HepG2 (cell line): Measurements from ENCODE around the gene CARD8. TPM values are rescaled to one million over a fixed set of nuclear protein-coding genes. Genes with fewer than 3 reads are reported as not detected.
A peak's percentile ranks its signal among the peaks of the same experiment; 100 is the strongest.

Source experiments
- AHR ChIP-seq: IDR thresholded peaks from 2 replicates; pipeline ENCODE4 v1.6.1; 2018; ENCODE audit warnings: missing genetic modification reagents, missing compliant biosample characterization
- CEBPG ChIP-seq: IDR thresholded peaks from 2 replicates; pipeline ENCODE4 v1.6.1; 2016
- CHD2 ChIP-seq: IDR thresholded peaks from 2 replicates; pipeline ENCODE4 v1.6.1; 2011; ENCODE audit warnings: low read depth, low read length, improper control_type of control experiment
- DMTF1 ChIP-seq: sonication (generic); formaldehyde crosslinking; IDR thresholded peaks from 2 replicates; pipeline ENCODE4 v1.4.0; 2020; ENCODE audit warnings: mild to moderate bottlenecking, missing genetic modification reagents
- FOXK1 ChIP-seq: sonication (generic); formaldehyde crosslinking; IDR thresholded peaks from 2 replicates; pipeline ENCODE4 v1.4.0; 2020; ENCODE audit warnings: low read depth, missing genetic modification reagents, borderline replicate concordance
- HOXA7 ChIP-seq: sonication (generic); formaldehyde crosslinking; IDR thresholded peaks from 2 replicates; pipeline ENCODE4 v1.8.1; 2022; ENCODE audit warnings: mild to moderate bottlenecking, missing genetic modification reagents, moderate library complexity
- ISX ChIP-seq: sonication (generic); formaldehyde crosslinking; conservative IDR thresholded peaks from 2 replicates; pipeline ENCODE4 v1.5.0; 2020; ENCODE audit warnings: missing genetic modification reagents
- JDP2 ChIP-seq: sonication (generic); formaldehyde crosslinking; IDR thresholded peaks from 2 replicates; pipeline ENCODE4 v1.8.1; 2022; ENCODE audit warnings: missing genetic modification reagents, borderline replicate concordance
- KLF12 ChIP-seq: sonication (generic); formaldehyde crosslinking; IDR thresholded peaks from 2 replicates; pipeline ENCODE4 v1.4.0; 2020; ENCODE audit warnings: missing genetic modification reagents, borderline replicate concordance
- KMT2B ChIP-seq: IDR thresholded peaks from 2 replicates; pipeline ENCODE4 v1.6.1; 2016; ENCODE audit warnings: missing genetic modification reagents, missing compliant biosample characterization
- MBD4 ChIP-seq: IDR thresholded peaks from 2 replicates; pipeline ENCODE4 v1.6.1; 2012; ENCODE audit warnings: low read length, inconsistent platforms, borderline replicate concordance
- MXD4 ChIP-seq: IDR thresholded peaks from 2 replicates; pipeline ENCODE4 v1.6.1; 2016; ENCODE audit warnings: mild to moderate bottlenecking, missing biosample characterization, missing genetic modification reagents
- MYNN ChIP-seq: sonication (generic); formaldehyde crosslinking; IDR thresholded peaks from 2 replicates; pipeline ENCODE4 v1.4.0; 2020; ENCODE audit warnings: mild to moderate bottlenecking, low read depth, missing genetic modification reagents
- NR3C1 ChIP-seq: sonication (generic); formaldehyde crosslinking; IDR thresholded peaks from 2 replicates; pipeline ENCODE4 v1.4.0; 2020; ENCODE audit warnings: missing genetic modification reagents
- TBL1XR1 ChIP-seq: fragments of 150-350 bp; IDR thresholded peaks from 2 replicates; pipeline ENCODE4 v1.6.1; 2014; ENCODE audit warnings: borderline replicate concordance, low read length; ENCODE audit not compliant: partially characterized antibody
- TP53 ChIP-seq: sonication (generic); formaldehyde crosslinking; conservative IDR thresholded peaks from 2 replicates; pipeline ENCODE4 v1.4.0; 2020; ENCODE audit warnings: missing genetic modification reagents
- ZEB1 ChIP-seq: IDR thresholded peaks from 2 replicates; pipeline ENCODE4 v1.6.1; 2012; ENCODE audit warnings: mild to moderate bottlenecking, low read depth, inconsistent platforms; ENCODE audit not compliant: insufficient replicate concordance
- ZMYM2 ChIP-seq: sonication (generic); formaldehyde crosslinking; IDR thresholded peaks from 2 replicates; pipeline ENCODE4 v1.8.0; 2022; ENCODE audit warnings: mild to moderate bottlenecking, missing genetic modification reagents
- ZNF235 ChIP-seq: sonication (generic); formaldehyde crosslinking; IDR thresholded peaks from 2 replicates; pipeline ENCODE4 v1.8.1; 2023; ENCODE audit warnings: mild to moderate bottlenecking, missing genetic modification reagents, borderline replicate concordance
- ZNF33B ChIP-seq: sonication (generic); formaldehyde crosslinking; IDR thresholded peaks from 2 replicates; pipeline ENCODE4 v1.5.1; 2020; ENCODE audit warnings: mild to moderate bottlenecking, missing genetic modification reagents
- ZNF501 ChIP-seq: sonication (generic); formaldehyde crosslinking; IDR thresholded peaks from 2 replicates; pipeline ENCODE4 v1.5.1; 2020; ENCODE audit warnings: mild to moderate bottlenecking, moderate library complexity, missing genetic modification reagents
- ZNF670 ChIP-seq: sonication (generic); formaldehyde crosslinking; IDR thresholded peaks from 2 replicates; pipeline ENCODE4 v1.8.0; 2022; ENCODE audit warnings: mild to moderate bottlenecking, missing genetic modification reagents, borderline replicate concordance
- ZNF672 ChIP-seq: sonication (generic); formaldehyde crosslinking; IDR thresholded peaks from 2 replicates; pipeline ENCODE4 v1.8.1; 2022; ENCODE audit warnings: missing genetic modification reagents
- ZNF687 ChIP-seq: sonication (generic); formaldehyde crosslinking; IDR thresholded peaks from 2 replicates; pipeline ENCODE4 v1.5.1; 2020; ENCODE audit warnings: mild to moderate bottlenecking, missing genetic modification reagents, moderate library complexity
- ZNF788 ChIP-seq: sonication (generic); formaldehyde crosslinking; IDR thresholded peaks from 2 replicates; pipeline ENCODE4 v1.5.0; 2020; ENCODE audit warnings: mild to moderate bottlenecking, missing genetic modification reagents, borderline replicate concordance
- polyA plus RNA-seq, 8 experiments: library from polyadenylated mRNA; depleted of rRNA in 3 of 8; stranded (reverse) in 7 of 8; unstranded in 1 of 8; fragments of >200 nt; fragmentation: Illumina TruSeq in 4 of 8; extraction: Trizol in 4 of 8; gene quantifications; 2 replicates each; pipeline versions ENCODE4 v1.2.1 to v1.2.3, GENCODE V29; 2011 to 2016; ENCODE audit warnings: low read depth in 4 of 8, missing spikeins in 1 of 8, mixed read lengths in 1 of 8; ENCODE audit not compliant: insufficient read depth in 1 of 8
- total RNA-seq, 5 experiments: library from RNA; depleted of rRNA; stranded (reverse); fragments of >200 nt; fragmentation: Illumina TruSeq; extraction: Trizol; gene quantifications; 2 replicates each; pipeline ENCODE4 v1.2.3, GENCODE V29; 2016; ENCODE audit warnings: low read depth in 1 of 5

CARD8 gene
- total and polyA plus RNA-seq, 2 of the 13 experiments (the other 11 are each of a cell fraction or from before 2014, with no cell fraction given): 15.0 to 19.2 TPM

GRCh38 chr19:48203794-48204628 lies 51.7 kb downstream of the CARD8 start (continued):
- TF ChIP-seq MYNN (0 out of 2 replicates have a peak, but pooled peaks have one; percentile 24), CEBPG (CRISPR knock-in tag) (0 out of 2 replicates have a peak, but pooled peaks have one; percentile 21), AHR (CRISPR knock-in tag) (no peak), KMT2B (CRISPR knock-in tag) (0 out of 2 replicates have a peak, but pooled peaks have one; percentile 44), MBD4 (no peak), NR3C1 (CRISPR knock-in tag) (no peak), TBL1XR1 (no peak), CHD2 (no peak), ISX (CRISPR knock-in tag) (no peak), ZMYM2 (0 out of 2 replicates have a peak, but pooled peaks have one; percentile 29), ZEB1 (no peak), MXD4 (peak; percentile 35; the same call in 1 of the 2 replicates), ZNF670 (CRISPR knock-in tag) (no peak), ZNF788 (CRISPR knock-in tag) (peak; percentile 38; the same call in 1 of the 2 replicates), ZNF687 (CRISPR knock-in tag) (peak; percentile 97), JDP2 (CRISPR knock-in tag) (no peak), HOXA7 (CRISPR knock-in tag) (no peak), ZNF33B (CRISPR knock-in tag) (no peak; the same call in 1 of the 2 replicates), ZNF235 (CRISPR knock-in tag) (0 out of 2 replicates have a peak, but pooled peaks have one; percentile 38), KLF12 (no peak), DMTF1 (no peak), ZNF501 (CRISPR knock-in tag) (peak; percentile 86), TP53 (CRISPR knock-in tag) (no peak), FOXK1 (CRISPR knock-in tag) (peak; percentile 81; the same call in 1 of the 2 replicates), ZNF672 (CRISPR knock-in tag) (no peak)
